ENCODE results near the gene RIC1. TPM values are rescaled to one million over a fixed set of nuclear protein-coding genes. Genes with fewer than 3 reads are reported as not detected.
"Not testable (repeated sequence)": the region's sequence is repeated elsewhere in the genome, so short reads cannot be mapped to it uniquely, and the experiment has no call there.

Gene RIC1
- total and polyA plus RNA-seq, 12 donors, result 3.6 to 33.1 (median 17.9) TPM

DNA sequence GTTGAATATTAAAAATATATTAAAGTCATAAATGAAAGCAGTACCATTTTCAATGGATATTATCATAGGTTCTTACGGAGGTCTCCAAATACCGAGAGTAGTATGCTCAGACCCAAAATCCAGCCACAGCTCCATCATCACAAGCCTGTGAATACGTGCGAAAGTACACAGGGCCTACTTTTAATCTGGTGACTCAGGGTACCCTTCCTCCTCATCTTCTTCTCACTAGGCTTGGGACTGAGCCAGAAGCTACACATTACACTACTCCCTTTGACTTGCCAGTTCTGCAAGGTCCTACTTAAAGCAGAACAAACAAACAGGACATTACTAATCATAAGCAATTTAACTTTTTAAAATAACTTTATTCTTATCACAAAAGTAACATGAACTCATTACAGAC, 7.6 kb upstream of the RIC1 start:
- WGBS, 4 donors, result 75 to 88% (median 84%) methylated on average over 4 of the region's 4 CpGs
- H3K4me1 ChIP-seq (replicated peaks in 1 of 2), result peaks cover 0 to 19% of the 10 kb centered on the region in 2 donors

DNA sequence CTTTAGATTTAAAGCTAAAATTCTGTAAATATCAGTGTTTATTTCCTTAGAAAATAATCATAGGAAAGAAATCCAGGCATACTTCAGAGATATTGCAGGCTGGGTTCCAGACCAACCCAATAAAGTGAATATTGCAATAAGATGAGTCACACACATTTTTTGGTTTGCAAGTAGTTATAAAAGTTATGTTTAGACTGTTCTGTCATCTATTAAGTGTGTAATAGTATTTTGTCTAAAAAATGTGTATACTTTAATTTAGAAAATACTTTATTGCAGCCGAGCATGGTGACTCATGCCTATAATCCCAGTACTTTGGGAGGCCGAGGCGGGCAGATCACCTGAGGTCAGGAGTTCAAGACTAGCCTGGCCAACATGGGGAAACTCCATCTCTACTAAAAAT, 6.9 kb upstream of the RIC1 start:
- H3K27me3 ChIP-seq, result no peaks in the 10 kb centered on the region
- intact Hi-C loops (cut with DNase I), result no loop called here
- H3K4me1 ChIP-seq (replicated peaks in 1 of 2), result peaks cover 0 to 26% of the 10 kb centered on the region in 2 donors
- WGBS, 4 donors, result 63 to 80% (median 77%) methylated on average over 3 of the region's 3 CpGs
- TF ChIP-seq, protein P1, sequence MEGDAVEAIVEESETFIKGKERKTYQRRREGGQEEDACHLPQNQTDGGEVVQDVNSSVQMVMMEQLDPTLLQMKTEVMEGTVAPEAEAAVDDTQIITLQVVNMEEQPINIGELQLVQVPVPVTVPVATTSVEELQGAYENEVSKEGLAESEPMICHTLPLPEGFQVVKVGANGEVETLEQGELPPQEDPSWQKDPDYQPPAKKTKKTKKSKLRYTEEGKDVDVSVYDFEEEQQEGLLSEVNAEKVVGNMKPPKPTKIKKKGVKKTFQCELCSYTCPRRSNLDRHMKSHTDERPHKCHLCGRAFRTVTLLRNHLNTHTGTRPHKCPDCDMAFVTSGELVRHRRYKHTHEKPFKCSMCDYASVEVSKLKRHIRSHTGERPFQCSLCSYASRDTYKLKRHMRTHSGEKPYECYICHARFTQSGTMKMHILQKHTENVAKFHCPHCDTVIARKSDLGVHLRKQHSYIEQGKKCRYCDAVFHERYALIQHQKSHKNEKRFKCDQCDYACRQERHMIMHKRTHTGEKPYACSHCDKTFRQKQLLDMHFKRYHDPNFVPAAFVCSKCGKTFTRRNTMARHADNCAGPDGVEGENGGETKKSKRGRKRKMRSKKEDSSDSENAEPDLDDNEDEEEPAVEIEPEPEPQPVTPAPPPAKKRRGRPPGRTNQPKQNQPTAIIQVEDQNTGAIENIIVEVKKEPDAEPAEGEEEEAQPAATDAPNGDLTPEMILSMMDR (IDR thresholded peaks at IDR 0.05), result no peak
- TF ChIP-seq POLR2A (IDR thresholded peaks at IDR 0.05), result no peak
- H3K9me3 ChIP-seq (replicated peaks in 1 of 3), result no peaks in the 10 kb centered on the region
- H3K4me3 ChIP-seq, result no peak overlapping the region
- H3K36me3 ChIP-seq (replicated peaks in 1 of 2), result no peaks in the 10 kb centered on the region
- DNase-seq, result no peak
- H3K27ac ChIP-seq, result peak overlapping the region in 1 of 5 donors; percentile 41

More for the DNA sequence above, 7.6 kb upstream of the RIC1 start:
- no peak overlapping the region for H3K4me3 ChIP-seq
- TF ChIP-seq, protein P1 (IDR thresholded peaks at IDR 0.05), result no peak
- no peak for TF ChIP-seq POLR2A (IDR thresholded peaks at IDR 0.05)
- H3K36me3 ChIP-seq (replicated peaks in 1 of 2), result no peaks in the 10 kb centered on the region
- no peak overlapping the region for H3K27ac ChIP-seq
- DNase-seq, result peak in 1 of 7 donors; percentile 14
- intact Hi-C loops (cut with DNase I), result no loop called here
- no peaks in the 10 kb centered on the region for H3K27me3 ChIP-seq
- no peaks in the 10 kb centered on the region for H3K9me3 ChIP-seq (replicated peaks in 1 of 3)

DNA sequence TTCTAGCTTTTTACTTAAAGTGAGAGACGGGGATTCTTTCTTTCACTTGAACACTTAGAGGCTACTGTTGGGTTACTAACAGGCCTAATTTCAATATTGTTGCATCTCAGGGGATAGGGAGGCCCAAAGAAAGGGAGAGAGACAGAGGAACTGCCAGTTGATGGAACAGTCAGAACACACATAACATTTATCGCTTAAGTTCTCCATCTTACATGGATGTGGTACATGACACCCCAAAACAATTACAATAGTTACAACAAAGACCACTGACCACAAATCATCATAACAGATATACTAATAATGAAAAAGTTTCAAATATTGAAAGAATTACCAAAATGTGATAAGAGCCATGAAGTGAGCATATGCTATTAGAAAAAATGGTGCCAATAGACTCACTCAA, 4.3 kb upstream of the RIC1 start:
- H3K27ac ChIP-seq, result no peak overlapping the region
- intact Hi-C loops (cut with DNase I), result no loop called here
- H3K9me3 ChIP-seq (replicated peaks in 1 of 3), result no peaks in the 10 kb centered on the region
- DNase-seq, result no peak
- H3K36me3 ChIP-seq (replicated peaks in 1 of 2), result no peaks in the 10 kb centered on the region
- 93 to 99% (median 95%) methylated on average over 2 of the region's 2 CpGs for WGBS, 4 donors
- no peak overlapping the region for H3K4me3 ChIP-seq
- TF ChIP-seq, protein P1 (IDR thresholded peaks at IDR 0.05), result no peak
- no peak for TF ChIP-seq POLR2A (IDR thresholded peaks at IDR 0.05)
- H3K4me1 ChIP-seq (replicated peaks in 1 of 2), result peaks cover 5 to 36% of the 10 kb centered on the region in 2 donors
- no peaks in the 10 kb centered on the region for H3K27me3 ChIP-seq

DNA sequence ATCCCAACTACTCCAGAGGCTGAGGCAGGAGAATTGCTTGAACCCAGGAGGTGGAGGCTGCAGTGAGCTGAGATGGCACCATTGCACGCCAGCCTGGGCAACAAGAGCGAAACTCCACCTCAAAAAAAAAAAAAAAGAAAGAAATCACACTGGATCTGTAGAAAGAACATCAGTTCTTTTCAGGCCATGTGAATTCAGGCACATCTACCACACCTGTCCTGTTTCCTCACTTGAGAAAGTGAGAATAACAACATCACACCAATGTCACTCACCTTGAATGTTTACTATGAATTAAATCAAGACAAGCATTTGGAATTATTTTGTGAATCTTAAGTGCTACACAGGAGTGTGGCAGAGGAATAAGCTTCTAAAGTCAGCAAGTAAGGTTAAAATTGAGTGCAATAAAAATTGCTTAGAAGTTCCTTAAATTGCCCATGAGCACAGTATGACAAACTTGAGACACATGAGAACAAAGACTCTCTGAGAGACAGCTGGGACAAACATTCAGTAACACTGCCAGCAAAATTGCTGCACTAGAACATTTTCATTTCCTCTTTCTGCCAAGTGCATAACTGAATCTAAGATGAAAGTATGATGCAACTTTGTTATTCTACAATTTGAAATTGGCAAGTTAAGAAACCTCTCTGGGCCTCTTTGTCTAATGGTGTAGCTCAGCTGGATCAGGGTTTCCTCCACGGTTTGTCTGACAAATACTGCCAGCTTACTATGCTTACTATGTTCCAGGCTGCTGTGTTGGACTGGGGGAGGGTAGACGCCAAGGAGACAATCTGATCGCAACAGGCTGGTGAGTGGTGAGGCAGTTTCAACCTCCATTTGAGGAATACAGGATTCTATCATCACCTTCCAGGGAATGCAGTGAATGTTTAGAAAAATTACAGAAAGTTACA, 1.9 kb upstream of the RIC1 start:
- H3K27ac ChIP-seq, result peak overlapping the region; percentile 24 to 94 (median 91)
- 62 to 74% (median 64%) methylated on average over 5 of the region's 5 CpGs for WGBS, 4 donors
- intact Hi-C loops (cut with DNase I), result no loop called here

DNA sequence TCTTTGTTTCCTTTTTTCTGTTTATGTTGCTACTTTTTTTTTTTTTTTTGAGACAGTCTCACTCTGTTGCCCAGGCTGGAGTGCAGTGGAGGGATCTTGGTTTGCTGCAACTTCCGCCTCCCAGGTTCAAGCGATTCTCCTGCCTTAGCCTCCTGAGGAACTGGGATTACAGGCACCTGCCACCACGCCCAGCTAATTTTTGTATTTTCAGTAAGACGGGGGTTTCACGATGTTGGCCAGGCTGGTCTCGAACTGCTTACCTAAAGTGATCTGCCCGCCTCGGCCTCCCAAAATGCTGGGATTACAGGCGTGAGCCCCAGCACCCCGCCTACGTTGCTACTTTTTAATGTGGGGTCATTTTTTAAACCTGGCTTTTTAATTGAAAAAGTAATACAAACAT, 1.2 kb upstream of the RIC1 start:
- intact Hi-C loops (cut with DNase I); H3K27me3 ChIP-seq; H3K36me3 ChIP-seq (replicated peaks in 1 of 2); H3K9me3 ChIP-seq (replicated peaks in 1 of 3); DNase-seq: not testable (repeated sequence)
- H3K4me1 ChIP-seq (replicated peaks in 1 of 2), result peaks cover 14 to 41% of the 10 kb centered on the region in 2 donors
- peak overlapping the region; percentile 85 to 98 (median 92) for H3K27ac ChIP-seq
- 49 to 70% (median 62%) methylated on average over 11 of the region's 11 CpGs for WGBS, 4 donors
- H3K4me3 ChIP-seq, result peak overlapping the region in 2 of 4 donors; percentile 87 to 97

More for the DNA sequence above, 1.9 kb upstream of the RIC1 start:
- TF ChIP-seq POLR2A (IDR thresholded peaks at IDR 0.05), result no peak
- TF ChIP-seq, protein P1 (IDR thresholded peaks at IDR 0.05), result no peak
- Histone ChIP-seq H3K9me3 (replicated peaks in 1 of 3) (no peaks in the 10 kb centered on the region), H3K4me3 (peak overlapping the region in 1 of 4 donors; percentile 97), H3K36me3 (replicated peaks in 1 of 2) (no peaks in the 10 kb centered on the region), H3K4me1 (replicated peaks in 1 of 2) (peaks cover 14 to 40% of the 10 kb centered on the region in 2 donors), H3K27me3 (no peaks in the 10 kb centered on the region)
- DNase-seq, result peak in 5 of 7 donors; percentile 19 to 70 (median 42)

All from adrenal gland (tissue), 12 donors.